GM23338 (cell line): ENCODE measurements around the gene SOX10. TPM values are rescaled to one million over a fixed set of nuclear protein-coding genes. Genes with fewer than 3 reads are reported as not detected.

ENCODE experiments used
- ATAC-seq: fragments of 200-7000 bp; cut with Tn5 transposase; 3 replicates; pipeline ENCODE4 v1.9.1; 2020
- DNase-seq: peaks from one replicate; pipeline ENCODE4 v3.0.0-alpha.2; 2015; ENCODE audit warnings: low spot score
- H2AFZ ChIP-seq: fragments of 200-600 bp; sonication (generic); 2 replicates; pipeline ENCODE4 v1.8.0; 2016; ENCODE audit warnings: antibody characterized with exemption, mild to moderate bottlenecking, moderate library complexity
- H3F3A ChIP-seq: fragments of 200-600 bp; sonication (generic); replicated peaks from 2 replicates; pipeline ENCODE4 v1.8.0; 2017; ENCODE audit warnings: antibody characterized with exemption, mixed run types, low read depth
- H3K27ac ChIP-seq: fragments of 200-600 bp; sonication (generic); 2 replicates; pipeline ENCODE4 v1.6.1; 2016; ENCODE audit warnings: low read depth
- H3K27me3 ChIP-seq: fragments of 200-600 bp; sonication (generic); 2 replicates; pipeline ENCODE4 v1.8.0; 2016; ENCODE audit warnings: mild to moderate bottlenecking, mixed run types, moderate library complexity; ENCODE audit not compliant: insufficient read depth
- H3K36me3 ChIP-seq: fragments of 200-600 bp; sonication (generic); 2 replicates; pipeline ENCODE4 v1.8.0; 2016; ENCODE audit warnings: mild to moderate bottlenecking; ENCODE audit not compliant: insufficient read depth
- H3K4me1 ChIP-seq: fragments of 200-600 bp; sonication (generic); 2 replicates; pipeline ENCODE4 v1.8.0; 2016; ENCODE audit warnings: mild to moderate bottlenecking, moderate library complexity; ENCODE audit not compliant: insufficient read depth
- H3K4me2 ChIP-seq: fragments of 200-600 bp; sonication (generic); 2 replicates; pipeline ENCODE4 v1.7.1; 2017; ENCODE audit warnings: mixed run types
- H3K4me3 ChIP-seq: fragments of 200-600 bp; sonication (generic); 2 replicates; pipeline ENCODE4 v1.6.1; 2016; ENCODE audit warnings: mixed run types
- H3K79me2 ChIP-seq: fragments of 200-600 bp; sonication (generic); replicated peaks from 2 replicates; pipeline ENCODE4 v1.8.0; 2017; ENCODE audit warnings: mild to moderate bottlenecking; ENCODE audit not compliant: insufficient read depth
- H3K9me2 ChIP-seq: fragments of 200-600 bp; sonication (generic); 2 replicates; pipeline ENCODE4 v1.8.0; 2017; ENCODE audit not compliant: insufficient read depth
- H4K20me1 ChIP-seq: fragments of 200-600 bp; sonication (generic); replicated peaks from 2 replicates; pipeline ENCODE4 v1.8.0; 2017; ENCODE audit warnings: mild to moderate bottlenecking; ENCODE audit not compliant: insufficient read depth
- H3K27ac Mint-ChIP-seq: 2 replicates; pipeline ENCODE4 v1.8.0; 2020; ENCODE audit warnings: inconsistent platforms, mild to moderate bottlenecking, moderate library complexity, mixed read lengths
- H3K27me3 Mint-ChIP-seq: 3 replicates; pipeline ENCODE4 v1.8.0; 2022; ENCODE audit warnings: low read depth, mild to moderate bottlenecking, moderate library complexity, mixed read lengths, inconsistent platforms; ENCODE audit not compliant: insufficient read depth, poor library complexity
- H3K36me3 Mint-ChIP-seq: 3 replicates; pipeline ENCODE4 v1.8.0; 2021; ENCODE audit warnings: low read depth, mild to moderate bottlenecking, inconsistent platforms, moderate library complexity, mixed read lengths
- H3K4me1 Mint-ChIP-seq: 3 replicates; pipeline ENCODE4 v1.8.0; 2020; ENCODE audit warnings: mild to moderate bottlenecking, inconsistent platforms, mixed read lengths
- H3K4me3 Mint-ChIP-seq: 3 replicates; pipeline ENCODE4 v1.8.0; 2021; ENCODE audit warnings: moderate library complexity, mild to moderate bottlenecking, inconsistent platforms, mixed read lengths
- H3K9me3 Mint-ChIP-seq: 3 replicates; pipeline ENCODE4 v1.8.0; 2020; ENCODE audit warnings: moderate library complexity, mild to moderate bottlenecking, inconsistent platforms, mixed read lengths
- CREB1 ChIP-seq: fragments of 250-450 bp; sonication (Bioruptor Pico); IDR thresholded peaks from 2 replicates; pipeline ENCODE4 v1.5.0; 2020; ENCODE audit warnings: low read depth, mild to moderate bottlenecking, moderate library complexity
- JUNB ChIP-seq: IDR thresholded peaks from one replicate; pipeline ENCODE4 v1.6.1; 2016; ENCODE audit warnings: antibody characterized with exemption; ENCODE audit not compliant: unreplicated experiment
- POLR2AphosphoS5 ChIP-seq: IDR thresholded peaks from 2 replicates; pipeline ENCODE4 v1.6.1; 2016; ENCODE audit warnings: antibody characterized with exemption, low read depth
- STAT1 ChIP-seq: IDR thresholded peaks from one replicate; pipeline ENCODE4 v1.6.1; 2016; ENCODE audit warnings: antibody characterized with exemption; ENCODE audit not compliant: unreplicated experiment
- ZNF114 ChIP-seq: fragments of 250-450 bp; sonication (Bioruptor Pico); IDR thresholded peaks from 2 replicates; pipeline ENCODE4 v1.5.0; 2020; ENCODE audit warnings: mild to moderate bottlenecking, moderate library complexity
- polyA plus RNA-seq: library from polyadenylated mRNA; unstranded; fragments of >200 nt; fragmentation: Nextera tagmentation; extraction: Ambion mirVana; gene quantifications from 2 replicates; pipeline ENCODE4 v1.2.1, GENCODE V29; 2016
- total RNA-seq: library from RNA; depleted of rRNA; stranded (reverse); fragments of >200 nt; shearing (Covaris generic); gene quantifications from 2 replicates; pipeline ENCODE4 v1.2.3, GENCODE V29; 2014
- TF ChIP-seq, protein P1 (sequence below): fragments of 250-450 bp; sonication (Bioruptor Pico); IDR thresholded peaks from 2 replicates; pipeline ENCODE4 v1.5.0; 2020; ENCODE audit warnings: mild to moderate bottlenecking, moderate library complexity
- TF ChIP-seq, protein P2 (sequence below): IDR thresholded peaks from 2 replicates; pipeline ENCODE4 v1.6.1; 2016; ENCODE audit warnings: antibody characterized with exemption
- TF ChIP-seq, protein P3 (sequence below), 2 experiments: fragments of 200-600 bp in 1 of 2; sonication (generic) in 1 of 2; conservative IDR thresholded peaks; 2 replicates each; pipeline versions ENCODE4 v1.5.1 to v1.6.1; 2016 to 2017; ENCODE audit warnings: antibody characterized with exemption in 2 of 2, low read depth in 2 of 2, mild to moderate bottlenecking in 2 of 2, moderate library complexity in 1 of 2

SOX10 gene
- total and polyA plus RNA-seq, 2 experiments from 2014 or later, result 1.1 to 2.1 TPM

DNA sequence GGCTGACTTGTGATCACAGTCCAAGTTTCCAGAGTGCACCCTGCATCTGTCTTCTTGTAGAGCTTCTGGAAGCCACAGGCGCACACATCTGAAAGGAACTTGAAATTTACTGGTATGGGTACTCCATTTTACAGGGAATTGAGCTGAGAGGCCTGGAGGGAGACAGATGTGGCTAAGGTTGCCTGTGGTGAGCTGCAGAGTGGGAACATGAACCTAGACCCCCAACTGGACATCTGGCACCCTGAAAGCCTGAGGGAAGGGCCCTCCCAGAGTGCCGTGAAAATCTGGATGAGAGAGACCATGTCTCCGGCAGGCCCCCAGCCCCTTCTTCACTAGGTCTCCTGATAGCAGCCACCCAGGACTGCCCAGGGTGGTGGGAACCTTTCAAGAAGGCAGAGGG lies 22.6 kb upstream of the SOX10 start:
- TF ChIP-seq, protein P1, sequence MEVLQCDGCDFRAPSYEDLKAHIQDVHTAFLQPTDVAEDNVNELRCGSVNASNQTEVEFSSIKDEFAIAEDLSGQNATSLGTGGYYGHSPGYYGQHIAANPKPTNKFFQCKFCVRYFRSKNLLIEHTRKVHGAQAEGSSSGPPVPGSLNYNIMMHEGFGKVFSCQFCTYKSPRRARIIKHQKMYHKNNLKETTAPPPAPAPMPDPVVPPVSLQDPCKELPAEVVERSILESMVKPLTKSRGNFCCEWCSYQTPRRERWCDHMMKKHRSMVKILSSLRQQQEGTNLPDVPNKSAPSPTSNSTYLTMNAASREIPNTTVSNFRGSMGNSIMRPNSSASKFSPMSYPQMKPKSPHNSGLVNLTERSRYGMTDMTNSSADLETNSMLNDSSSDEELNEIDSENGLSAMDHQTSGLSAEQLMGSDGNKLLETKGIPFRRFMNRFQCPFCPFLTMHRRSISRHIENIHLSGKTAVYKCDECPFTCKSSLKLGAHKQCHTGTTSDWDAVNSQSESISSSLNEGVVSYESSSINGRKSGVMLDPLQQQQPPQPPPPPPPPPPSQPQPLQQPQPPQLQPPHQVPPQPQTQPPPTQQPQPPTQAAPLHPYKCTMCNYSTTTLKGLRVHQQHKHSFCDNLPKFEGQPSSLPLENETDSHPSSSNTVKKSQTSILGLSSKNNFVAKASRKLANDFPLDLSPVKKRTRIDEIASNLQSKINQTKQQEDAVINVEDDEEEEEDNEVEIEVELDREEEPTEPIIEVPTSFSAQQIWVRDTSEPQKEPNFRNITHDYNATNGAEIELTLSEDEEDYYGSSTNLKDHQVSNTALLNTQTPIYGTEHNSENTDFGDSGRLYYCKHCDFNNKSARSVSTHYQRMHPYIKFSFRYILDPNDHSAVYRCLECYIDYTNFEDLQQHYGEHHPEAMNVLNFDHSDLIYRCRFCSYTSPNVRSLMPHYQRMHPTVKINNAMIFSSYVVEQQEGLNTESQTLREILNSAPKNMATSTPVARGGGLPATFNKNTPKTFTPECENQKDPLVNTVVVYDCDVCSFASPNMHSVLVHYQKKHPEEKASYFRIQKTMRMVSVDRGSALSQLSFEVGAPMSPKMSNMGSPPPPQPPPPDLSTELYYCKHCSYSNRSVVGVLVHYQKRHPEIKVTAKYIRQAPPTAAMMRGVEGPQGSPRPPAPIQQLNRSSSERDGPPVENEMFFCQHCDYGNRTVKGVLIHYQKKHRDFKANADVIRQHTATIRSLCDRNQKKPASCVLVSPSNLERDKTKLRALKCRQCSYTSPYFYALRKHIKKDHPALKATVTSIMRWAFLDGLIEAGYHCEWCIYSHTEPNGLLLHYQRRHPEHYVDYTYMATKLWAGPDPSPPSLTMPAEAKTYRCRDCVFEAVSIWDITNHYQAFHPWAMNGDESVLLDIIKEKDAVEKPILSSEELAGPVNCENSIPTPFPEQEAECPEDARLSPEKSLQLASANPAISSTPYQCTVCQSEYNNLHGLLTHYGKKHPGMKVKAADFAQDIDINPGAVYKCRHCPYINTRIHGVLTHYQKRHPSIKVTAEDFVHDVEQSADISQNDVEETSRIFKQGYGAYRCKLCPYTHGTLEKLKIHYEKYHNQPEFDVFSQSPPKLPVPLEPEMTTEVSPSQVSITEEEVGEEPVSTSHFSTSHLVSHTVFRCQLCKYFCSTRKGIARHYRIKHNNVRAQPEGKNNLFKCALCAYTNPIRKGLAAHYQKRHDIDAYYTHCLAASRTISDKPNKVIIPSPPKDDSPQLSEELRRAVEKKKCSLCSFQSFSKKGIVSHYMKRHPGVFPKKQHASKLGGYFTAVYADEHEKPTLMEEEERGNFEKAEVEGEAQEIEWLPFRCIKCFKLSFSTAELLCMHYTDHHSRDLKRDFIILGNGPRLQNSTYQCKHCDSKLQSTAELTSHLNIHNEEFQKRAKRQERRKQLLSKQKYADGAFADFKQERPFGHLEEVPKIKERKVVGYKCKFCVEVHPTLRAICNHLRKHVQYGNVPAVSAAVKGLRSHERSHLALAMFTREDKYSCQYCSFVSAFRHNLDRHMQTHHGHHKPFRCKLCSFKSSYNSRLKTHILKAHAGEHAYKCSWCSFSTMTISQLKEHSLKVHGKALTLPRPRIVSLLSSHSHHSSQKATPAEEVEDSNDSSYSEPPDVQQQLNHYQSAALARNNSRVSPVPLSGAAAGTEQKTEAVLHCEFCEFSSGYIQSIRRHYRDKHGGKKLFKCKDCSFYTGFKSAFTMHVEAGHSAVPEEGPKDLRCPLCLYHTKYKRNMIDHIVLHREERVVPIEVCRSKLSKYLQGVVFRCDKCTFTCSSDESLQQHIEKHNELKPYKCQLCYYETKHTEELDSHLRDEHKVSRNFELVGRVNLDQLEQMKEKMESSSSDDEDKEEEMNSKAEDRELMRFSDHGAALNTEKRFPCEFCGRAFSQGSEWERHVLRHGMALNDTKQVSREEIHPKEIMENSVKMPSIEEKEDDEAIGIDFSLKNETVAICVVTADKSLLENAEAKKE (CRISPR knock-in tag), result no peak
- no peak for TF ChIP-seq CREB1 (CRISPR knock-in tag)
- TF ChIP-seq STAT1, result no peak
- TF ChIP-seq, protein P2, sequence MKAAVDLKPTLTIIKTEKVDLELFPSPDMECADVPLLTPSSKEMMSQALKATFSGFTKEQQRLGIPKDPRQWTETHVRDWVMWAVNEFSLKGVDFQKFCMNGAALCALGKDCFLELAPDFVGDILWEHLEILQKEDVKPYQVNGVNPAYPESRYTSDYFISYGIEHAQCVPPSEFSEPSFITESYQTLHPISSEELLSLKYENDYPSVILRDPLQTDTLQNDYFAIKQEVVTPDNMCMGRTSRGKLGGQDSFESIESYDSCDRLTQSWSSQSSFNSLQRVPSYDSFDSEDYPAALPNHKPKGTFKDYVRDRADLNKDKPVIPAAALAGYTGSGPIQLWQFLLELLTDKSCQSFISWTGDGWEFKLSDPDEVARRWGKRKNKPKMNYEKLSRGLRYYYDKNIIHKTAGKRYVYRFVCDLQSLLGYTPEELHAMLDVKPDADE, result no peak
- no peak for TF ChIP-seq JUNB
- no peak for TF ChIP-seq POLR2AphosphoS5
- TF ChIP-seq ZNF114 (CRISPR knock-in tag), result no peak
- TF ChIP-seq, protein P3, sequence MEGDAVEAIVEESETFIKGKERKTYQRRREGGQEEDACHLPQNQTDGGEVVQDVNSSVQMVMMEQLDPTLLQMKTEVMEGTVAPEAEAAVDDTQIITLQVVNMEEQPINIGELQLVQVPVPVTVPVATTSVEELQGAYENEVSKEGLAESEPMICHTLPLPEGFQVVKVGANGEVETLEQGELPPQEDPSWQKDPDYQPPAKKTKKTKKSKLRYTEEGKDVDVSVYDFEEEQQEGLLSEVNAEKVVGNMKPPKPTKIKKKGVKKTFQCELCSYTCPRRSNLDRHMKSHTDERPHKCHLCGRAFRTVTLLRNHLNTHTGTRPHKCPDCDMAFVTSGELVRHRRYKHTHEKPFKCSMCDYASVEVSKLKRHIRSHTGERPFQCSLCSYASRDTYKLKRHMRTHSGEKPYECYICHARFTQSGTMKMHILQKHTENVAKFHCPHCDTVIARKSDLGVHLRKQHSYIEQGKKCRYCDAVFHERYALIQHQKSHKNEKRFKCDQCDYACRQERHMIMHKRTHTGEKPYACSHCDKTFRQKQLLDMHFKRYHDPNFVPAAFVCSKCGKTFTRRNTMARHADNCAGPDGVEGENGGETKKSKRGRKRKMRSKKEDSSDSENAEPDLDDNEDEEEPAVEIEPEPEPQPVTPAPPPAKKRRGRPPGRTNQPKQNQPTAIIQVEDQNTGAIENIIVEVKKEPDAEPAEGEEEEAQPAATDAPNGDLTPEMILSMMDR (conservative IDR thresholded peaks at IDR 0.05; ENCODE audit: low read depth in 2 of 2), result no peak
- H3K27ac ChIP-seq, result no peak overlapping the region
- H3K4me1 Mint-ChIP-seq, result no peaks in the 10 kb centered on the region
- H3K27me3 ChIP-seq, result no peaks in the 10 kb centered on the region
- H3K36me3 Mint-ChIP-seq, result no peaks in the 10 kb centered on the region; the same call in 2 of the 3 replicates
- no peak overlapping the region for H3K27ac Mint-ChIP-seq
- ATAC-seq, result no peak
- H3F3A ChIP-seq, result no peaks in the 10 kb centered on the region
- H3K27me3 Mint-ChIP-seq, result peaks cover 5% of the 10 kb centered on the region
- H3K4me3 Mint-ChIP-seq, result no peak overlapping the region
- H3K4me1 ChIP-seq, result no peaks in the 10 kb centered on the region
- H2AFZ ChIP-seq, result no peak overlapping the region
- H3K9me3 Mint-ChIP-seq, result no peaks in the 10 kb centered on the region
- H3K79me2 ChIP-seq, result no peaks in the 10 kb centered on the region
- no peak overlapping the region for H3K4me3 ChIP-seq
- no peak for DNase-seq
- H3K9me2 ChIP-seq, result no peaks in the 10 kb centered on the region
- no peaks in the 10 kb centered on the region for H3K36me3 ChIP-seq
- no peak overlapping the region for H3K4me2 ChIP-seq
- no peaks in the 10 kb centered on the region for H4K20me1 ChIP-seq
